Gastroesophageal sphincter (tissue), 4 donors: ENCODE results near the gene TLX1. TPM values are rescaled to one million over a fixed set of nuclear protein-coding genes. Genes with fewer than 3 reads are reported as not detected.

Experiments used
- ATAC-seq: fragments of 150-250 bp; one replicate; pipeline ENCODE4 v1.9.1; 2016; ENCODE audit warnings: mild to moderate bottlenecking, moderate library complexity
- H3K27ac ChIP-seq, 4 donors: fragments of 200-600 bp; sonication (generic) in 3 of 4; 1 replicate in 3 of 4; 2 replicates in 1 of 4; pipeline ENCODE4 v1.5.1; 2016 to 2019
- H3K27me3 ChIP-seq: fragments of 200-600 bp; sonication (generic); one replicate; pipeline ENCODE4 v1.5.1; 2019
- H3K36me3 ChIP-seq, 2 donors: fragments of 200-600 bp; sonication (generic); one replicate each; pipeline ENCODE4 v1.5.1; 2019; ENCODE audit warnings: control low read depth in 1 of 2
- H3K4me1 ChIP-seq, 3 donors: fragments of 200-600 bp; sonication (generic); 1 replicate in 2 of 3; 2 replicates in 1 of 3; pipeline ENCODE4 v1.5.1; 2016 to 2019; ENCODE audit warnings: control low read depth in 2 of 3
- H3K4me3 ChIP-seq, 2 donors: fragments of 200-600 bp; sonication (generic); one replicate each; pipeline ENCODE4 v1.5.1; 2019; ENCODE audit warnings: mild to moderate bottlenecking in 1 of 2, moderate library complexity in 1 of 2
- H3K9me3 ChIP-seq, 3 donors: fragments of 200-600 bp; sonication (generic); one replicate each; pipeline ENCODE4 v1.5.1; 2017 to 2019; ENCODE audit warnings: control low read depth in 2 of 3
- CTCF ChIP-seq, 4 experiments: fragments of 200-600 bp in 2 of 4; fragments of 450-650 bp in 2 of 4; sonication (generic) in 1 of 4; IDR thresholded peaks; one replicate each; pipeline ENCODE4 v1.5.1; 2017 to 2019; ENCODE audit warnings: antibody characterized with exemption in 4 of 4, mild to moderate bottlenecking in 2 of 4, moderate library complexity in 2 of 4
- EP300 ChIP-seq: sonication (generic); formaldehyde crosslinking; IDR thresholded peaks from one replicate; pipeline ENCODE4 v1.6.1; 2017; ENCODE audit warnings: antibody characterized with exemption, mild to moderate bottlenecking
- POLR2A ChIP-seq, 2 donors: fragments of 450-650 bp; IDR thresholded peaks; one replicate each; pipeline ENCODE4 v1.6.1; 2017; ENCODE audit warnings: antibody characterized with exemption in 2 of 2, mild to moderate bottlenecking in 2 of 2, moderate library complexity in 1 of 2
- POLR2AphosphoS5 ChIP-seq: sonication (generic); formaldehyde crosslinking; IDR thresholded peaks from one replicate; pipeline ENCODE4 v1.6.1; 2017; ENCODE audit warnings: antibody characterized with exemption
- WGBS, 2 donors: methylation state at CpG; one replicate each; pipeline ENCODE4 v1.1.5; 2018; ENCODE audit warnings: low coverage in 1 of 2; 5-methylcytosine and 5-hydroxymethylcytosine counted together
- total RNA-seq, 4 donors: library from RNA; depleted of rRNA; stranded (reverse); fragments of >200 nt; gene quantifications; one replicate each; pipeline ENCODE4 v1.1.0, GENCODE V29; 2016

The TLX1 gene
- total RNA-seq, 4 donors from 2014 or later, result not detected

DNA sequence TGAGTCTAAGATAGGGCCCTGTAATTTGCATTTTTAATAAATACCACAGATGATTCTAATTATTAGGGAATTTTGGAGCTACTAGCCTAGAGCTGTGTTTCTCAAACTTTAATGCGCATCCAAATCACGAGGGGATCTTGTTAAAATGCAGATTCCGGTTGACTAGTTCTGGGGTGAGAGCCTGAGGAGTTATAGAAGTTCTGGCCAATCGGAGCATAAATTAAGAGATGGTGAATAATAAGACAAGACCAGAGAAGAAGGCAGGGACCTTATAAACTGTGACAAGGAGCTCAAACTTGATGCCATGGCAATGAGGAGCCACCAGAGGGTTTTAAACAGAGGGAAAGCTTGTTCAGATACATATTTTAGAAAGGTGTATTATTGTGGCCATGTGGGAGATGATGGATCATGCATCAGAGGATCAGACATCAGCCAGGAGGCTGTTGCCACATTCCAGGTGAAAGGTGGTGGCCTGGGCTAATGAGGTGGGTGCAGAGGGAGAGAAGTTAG is 29.7 kb upstream of the TLX1 start:
- Histone ChIP-seq H3K36me3 (no peaks in the 10 kb centered on the region), H3K27ac (no peak overlapping the region), H3K9me3 (peaks cover 0 to 9% (median 0%) of the 10 kb centered on the region in 3 donors), H3K4me3 (no peak overlapping the region), H3K27me3 (peaks cover 88% of the 10 kb centered on the region), H3K4me1 (no peaks in the 10 kb centered on the region)
- no peak for ATAC-seq
- WGBS, 2 donors, result 75 to 80% methylated on average over 1 to 4 of the region's 4 CpGs
- TF ChIP-seq CTCF (IDR thresholded peaks at IDR 0.05) (no peak), EP300 (no peak), POLR2A (IDR thresholded peaks at IDR 0.05) (no peak), POLR2AphosphoS5 (no peak)

GRCh38 chr10:101103430-101103829 is 27.7 kb upstream of the TLX1 start:
- Histone ChIP-seq H3K27ac (no peak overlapping the region), H3K4me1 (no peaks in the 10 kb centered on the region), H3K27me3 (peaks cover 85% of the 10 kb centered on the region), H3K4me3 (no peak overlapping the region), H3K9me3 (peaks cover 0 to 9% (median 0%) of the 10 kb centered on the region in 3 donors), H3K36me3 (no peaks in the 10 kb centered on the region)
- 64 to 100% methylated on average over 1 to 2 of the region's 2 CpGs for WGBS, 2 donors
- ATAC-seq, result no peak
- no peak for TF ChIP-seq POLR2AphosphoS5
- no peak for TF ChIP-seq POLR2A (IDR thresholded peaks at IDR 0.05)
- no peak for TF ChIP-seq CTCF (IDR thresholded peaks at IDR 0.05)
- TF ChIP-seq EP300, result no peak

- H3K36me3 ChIP-seq, result no peaks in the 10 kb centered on the region
- no peak overlapping the region for H3K4me3 ChIP-seq
- H3K9me3 ChIP-seq, result no peaks in the 10 kb centered on the region
- H3K27ac ChIP-seq, result no peak overlapping the region
- TF ChIP-seq POLR2AphosphoS5 (no peak), CTCF (IDR thresholded peaks at IDR 0.05) (no peak), POLR2A (IDR thresholded peaks at IDR 0.05) (no peak), EP300 (no peak)
- H3K27me3 ChIP-seq, result peaks cover 85% of the 10 kb centered on the region
- no peaks in the 10 kb centered on the region for H3K4me1 ChIP-seq
- ATAC-seq, result no peak
- WGBS, 2 donors, result 51 to 61% methylated on average over 5 of the region's 6 CpGs
Observed at GRCh38 chr10:101106351-101106750, 24.7 kb upstream of the TLX1 start.

DNA sequence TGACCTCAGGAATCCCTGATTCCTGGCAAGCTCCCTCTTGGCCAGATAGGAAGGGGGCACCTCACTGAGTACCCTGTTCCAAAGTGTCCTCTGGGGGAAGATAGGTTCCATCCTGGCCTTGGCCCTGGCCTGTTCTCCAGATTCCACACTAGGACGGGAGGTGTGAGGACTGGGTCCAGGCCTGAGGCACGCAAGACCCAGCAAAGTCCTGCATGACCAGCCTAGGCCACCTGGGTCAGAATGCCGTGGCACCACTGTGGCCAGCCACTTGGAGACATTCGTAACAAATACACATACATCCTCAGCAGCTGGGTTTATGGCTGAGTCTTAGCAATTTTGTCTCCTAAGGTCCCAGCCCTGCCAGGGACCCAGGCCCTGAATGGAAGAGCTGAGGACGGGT is 23.3 kb upstream of the TLX1 start:
- no peak for TF ChIP-seq CTCF (IDR thresholded peaks at IDR 0.05)
- TF ChIP-seq EP300, result no peak
- TF ChIP-seq POLR2A (IDR thresholded peaks at IDR 0.05), result no peak
- TF ChIP-seq POLR2AphosphoS5, result no peak
- Histone ChIP-seq H3K9me3 (no peaks in the 10 kb centered on the region), H3K4me1 (no peaks in the 10 kb centered on the region), H3K27me3 (peaks cover 85% of the 10 kb centered on the region), H3K27ac (no peak overlapping the region), H3K4me3 (no peak overlapping the region), H3K36me3 (no peaks in the 10 kb centered on the region)
- ATAC-seq, result no peak
- WGBS, 2 donors, result no CpG with 5 or more reads among the region's 5 CpGs

DNA sequence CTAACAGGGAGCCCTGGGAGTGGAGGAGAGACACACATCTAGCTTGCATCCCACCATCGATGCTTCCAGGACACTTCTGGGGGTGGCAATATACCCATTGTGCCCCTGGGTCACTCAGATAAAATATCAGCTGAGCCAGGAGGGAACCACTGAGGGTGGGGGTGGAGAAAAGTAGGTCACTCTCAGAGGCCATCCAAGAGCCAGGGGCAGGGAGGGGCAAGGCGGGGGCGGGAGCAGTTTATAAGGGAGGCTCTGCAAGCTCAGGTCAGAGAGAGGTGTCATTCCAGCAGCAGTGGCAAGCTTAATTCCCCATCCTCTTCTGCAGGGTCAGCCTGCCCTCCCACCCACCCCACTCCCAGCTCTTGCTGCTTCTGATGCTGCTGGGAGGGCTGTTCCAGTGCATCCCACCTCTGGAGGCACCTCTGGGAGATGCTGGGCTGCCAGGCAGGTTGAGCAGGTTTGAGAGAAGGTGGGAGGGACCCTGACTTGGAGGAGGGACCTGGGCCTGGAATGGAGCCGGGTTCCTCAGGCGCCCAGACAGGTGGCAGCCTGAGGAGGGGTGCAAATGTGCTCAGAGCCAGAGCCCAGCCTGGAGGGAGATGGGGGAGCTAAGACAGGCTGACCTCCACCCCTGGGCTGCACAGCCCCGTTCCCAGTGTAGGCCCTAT is 20.1 kb upstream of the TLX1 start:
- no peaks in the 10 kb centered on the region for H3K9me3 ChIP-seq
- no peak for TF ChIP-seq CTCF (IDR thresholded peaks at IDR 0.05)
- no peak for TF ChIP-seq EP300
- no peak for TF ChIP-seq POLR2A (IDR thresholded peaks at IDR 0.05)
- TF ChIP-seq POLR2AphosphoS5, result no peak
- H3K27ac ChIP-seq, result no peak overlapping the region
- peaks cover 96% of the 10 kb centered on the region for H3K27me3 ChIP-seq
- WGBS, 2 donors, result 28% methylated on average over 2 of the region's 6 CpGs; no CpG with 5 or more reads in 1 of the 2 donors
- no peaks in the 10 kb centered on the region for H3K36me3 ChIP-seq
- H3K4me1 ChIP-seq, result no peaks in the 10 kb centered on the region
- no peak overlapping the region for H3K4me3 ChIP-seq
- ATAC-seq, result no peak
